Loucy (cell line): ENCODE results near the gene MMP13.

Experiments
- H2AFZ ChIP-seq: fragments of 200-600 bp; sonication (generic); 2 replicates; pipeline ENCODE4 v1.6.0; 2016; ENCODE audit warnings: antibody characterized with exemption, mild to moderate bottlenecking, low read length, moderate library complexity
- H3F3A ChIP-seq: fragments of 200-600 bp; 2 replicates; pipeline ENCODE4 v1.6.0; 2016; ENCODE audit warnings: antibody characterized with exemption, low read depth, mild to moderate bottlenecking
- H3K27me3 ChIP-seq: fragments of 200-600 bp; sonication (generic); 2 replicates; pipeline ENCODE4 v1.6.1; 2014; ENCODE audit warnings: low read length, mild to moderate bottlenecking; ENCODE audit not compliant: insufficient read depth, poor library complexity, severe bottlenecking
- H3K36me3 ChIP-seq: fragments of 200-600 bp; sonication (generic); 2 replicates; pipeline ENCODE4 v1.6.1; 2016; ENCODE audit warnings: low read length; ENCODE audit not compliant: insufficient read depth
- H3K4me1 ChIP-seq: fragments of 200-600 bp; sonication (generic); 2 replicates; pipeline ENCODE4 v1.5.1; 2014; ENCODE audit warnings: low read length, mild to moderate bottlenecking; ENCODE audit not compliant: insufficient read depth, poor library complexity, severe bottlenecking
- H3K4me2 ChIP-seq: fragments of 200-600 bp; sonication (generic); 2 replicates; pipeline ENCODE4 v1.6.0; 2014; ENCODE audit warnings: antibody characterized with exemption, low read length, low read depth, mild to moderate bottlenecking; ENCODE audit not compliant: poor library complexity, severe bottlenecking
- H3K4me3 ChIP-seq: fragments of 200-600 bp; sonication (generic); 2 replicates; pipeline ENCODE4 v1.5.1; 2014; ENCODE audit warnings: low read length, mild to moderate bottlenecking, mixed read lengths; ENCODE audit not compliant: poor library complexity, severe bottlenecking
- H3K79me2 ChIP-seq: fragments of 200-600 bp; sonication (generic); 2 replicates; pipeline ENCODE4 v1.6.1; 2014; ENCODE audit warnings: low read length; ENCODE audit not compliant: insufficient read depth
- H3K9ac ChIP-seq: fragments of 200-600 bp; sonication (generic); 2 replicates; pipeline ENCODE4 v1.6.0; 2014; ENCODE audit warnings: mild to moderate bottlenecking, low read depth, low read length, moderate library complexity; ENCODE audit not compliant: poor library complexity, severe bottlenecking
- H3K9me2 ChIP-seq: fragments of 200-600 bp; sonication (generic); replicated peaks from 2 replicates; pipeline ENCODE4 v1.6.1; 2016; ENCODE audit warnings: low read depth, low read length, mixed read lengths
- H3K9me3 ChIP-seq: fragments of 200-600 bp; sonication (generic); 2 replicates; pipeline ENCODE4 v1.6.1; 2014; ENCODE audit warnings: mild to moderate bottlenecking, antibody characterized with exemption, low read length, low read depth; ENCODE audit not compliant: insufficient read depth
- H4K20me1 ChIP-seq: fragments of 200-600 bp; sonication (generic); 2 replicates; pipeline ENCODE4 v1.6.0; 2014; ENCODE audit warnings: antibody characterized with exemption, low read length, mild to moderate bottlenecking; ENCODE audit not compliant: insufficient read depth, poor library complexity, severe bottlenecking
- EZH2phosphoT487 ChIP-seq: fragments of 200-600 bp; IDR thresholded peaks from 2 replicates; pipeline ENCODE4 v1.6.1; 2018; ENCODE audit warnings: antibody characterized with exemption, mild to moderate bottlenecking, moderate library complexity, borderline replicate concordance
- TF ChIP-seq, protein P1 (sequence below): fragments of 200-600 bp; sonication (generic); conservative IDR thresholded peaks from 2 replicates; pipeline ENCODE4 v1.5.1; 2014; ENCODE audit warnings: mild to moderate bottlenecking, antibody characterized with exemption, low read length

The MMP13 gene

DNA sequence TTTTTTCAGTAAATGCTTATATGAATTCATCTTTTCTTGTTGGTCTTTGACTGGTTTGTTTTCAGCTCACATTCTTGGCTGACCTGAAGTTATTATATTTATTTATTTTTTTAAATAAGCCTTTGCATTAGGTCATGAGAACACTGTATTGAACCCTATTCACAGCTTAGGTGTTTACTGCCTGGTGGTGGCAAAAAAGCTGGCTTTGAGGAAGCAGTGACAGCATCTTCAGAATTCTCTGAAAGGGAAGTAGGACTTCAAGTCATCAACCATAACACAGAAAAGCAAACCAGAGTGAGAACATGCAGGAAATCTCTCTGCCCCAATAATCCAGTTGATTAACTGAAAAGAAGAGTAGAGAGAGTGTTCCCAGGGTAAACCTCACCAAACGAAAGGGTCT is 30.3 kb upstream of the MMP13 start:
- no peaks in the 10 kb centered on the region for H3K27me3 ChIP-seq
- H3F3A ChIP-seq = no peaks in the 10 kb centered on the region
- no peak overlapping the region for H3K4me2 ChIP-seq
- TF ChIP-seq EZH2phosphoT487 = no peak
- TF ChIP-seq, protein P1, sequence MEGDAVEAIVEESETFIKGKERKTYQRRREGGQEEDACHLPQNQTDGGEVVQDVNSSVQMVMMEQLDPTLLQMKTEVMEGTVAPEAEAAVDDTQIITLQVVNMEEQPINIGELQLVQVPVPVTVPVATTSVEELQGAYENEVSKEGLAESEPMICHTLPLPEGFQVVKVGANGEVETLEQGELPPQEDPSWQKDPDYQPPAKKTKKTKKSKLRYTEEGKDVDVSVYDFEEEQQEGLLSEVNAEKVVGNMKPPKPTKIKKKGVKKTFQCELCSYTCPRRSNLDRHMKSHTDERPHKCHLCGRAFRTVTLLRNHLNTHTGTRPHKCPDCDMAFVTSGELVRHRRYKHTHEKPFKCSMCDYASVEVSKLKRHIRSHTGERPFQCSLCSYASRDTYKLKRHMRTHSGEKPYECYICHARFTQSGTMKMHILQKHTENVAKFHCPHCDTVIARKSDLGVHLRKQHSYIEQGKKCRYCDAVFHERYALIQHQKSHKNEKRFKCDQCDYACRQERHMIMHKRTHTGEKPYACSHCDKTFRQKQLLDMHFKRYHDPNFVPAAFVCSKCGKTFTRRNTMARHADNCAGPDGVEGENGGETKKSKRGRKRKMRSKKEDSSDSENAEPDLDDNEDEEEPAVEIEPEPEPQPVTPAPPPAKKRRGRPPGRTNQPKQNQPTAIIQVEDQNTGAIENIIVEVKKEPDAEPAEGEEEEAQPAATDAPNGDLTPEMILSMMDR = no peak
- H3K9me3 ChIP-seq = no peaks in the 10 kb centered on the region
- H3K4me3 ChIP-seq = no peak overlapping the region
- no peaks in the 10 kb centered on the region for H3K36me3 ChIP-seq
- no peak overlapping the region for H3K9ac ChIP-seq
- H2AFZ ChIP-seq = no peak overlapping the region
- no peaks in the 10 kb centered on the region for H3K4me1 ChIP-seq
- no peaks in the 10 kb centered on the region for H3K79me2 ChIP-seq
- no peaks in the 10 kb centered on the region for H4K20me1 ChIP-seq
- H3K9me2 ChIP-seq = no peaks in the 10 kb centered on the region

DNA sequence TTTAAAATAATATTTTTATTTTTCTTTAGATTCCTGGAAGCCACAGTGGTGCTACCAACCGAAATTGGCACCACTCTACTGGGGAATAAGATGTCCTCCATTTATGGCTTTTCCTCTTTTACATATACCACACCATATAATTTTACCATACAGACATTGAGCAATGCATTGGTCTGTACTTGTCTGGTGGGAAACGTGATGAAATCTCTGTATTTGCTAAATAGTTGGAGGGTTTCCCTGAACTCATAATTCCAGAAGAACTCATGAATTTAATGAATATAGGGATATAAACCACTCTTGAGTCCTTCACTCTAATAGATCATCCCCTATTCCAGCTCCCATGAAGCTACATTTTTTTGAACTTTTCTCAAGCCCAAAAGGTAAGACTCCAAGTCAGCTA is 28.0 kb upstream of the MMP13 start:
- no peak overlapping the region for H3K9ac ChIP-seq
- TF ChIP-seq EZH2phosphoT487 = no peak
- TF ChIP-seq, protein P1 = no peak
- H3K79me2 ChIP-seq = no peaks in the 10 kb centered on the region
- H3K27me3 ChIP-seq = no peaks in the 10 kb centered on the region
- H4K20me1 ChIP-seq = no peaks in the 10 kb centered on the region
- no peaks in the 10 kb centered on the region for H3K36me3 ChIP-seq
- H3K4me2 ChIP-seq = no peak overlapping the region
- H3K9me2 ChIP-seq = no peaks in the 10 kb centered on the region
- no peaks in the 10 kb centered on the region for H3F3A ChIP-seq
- no peaks in the 10 kb centered on the region for H3K4me1 ChIP-seq
- H2AFZ ChIP-seq = no peak overlapping the region
- H3K9me3 ChIP-seq = no peaks in the 10 kb centered on the region
- H3K4me3 ChIP-seq = no peak overlapping the region

DNA sequence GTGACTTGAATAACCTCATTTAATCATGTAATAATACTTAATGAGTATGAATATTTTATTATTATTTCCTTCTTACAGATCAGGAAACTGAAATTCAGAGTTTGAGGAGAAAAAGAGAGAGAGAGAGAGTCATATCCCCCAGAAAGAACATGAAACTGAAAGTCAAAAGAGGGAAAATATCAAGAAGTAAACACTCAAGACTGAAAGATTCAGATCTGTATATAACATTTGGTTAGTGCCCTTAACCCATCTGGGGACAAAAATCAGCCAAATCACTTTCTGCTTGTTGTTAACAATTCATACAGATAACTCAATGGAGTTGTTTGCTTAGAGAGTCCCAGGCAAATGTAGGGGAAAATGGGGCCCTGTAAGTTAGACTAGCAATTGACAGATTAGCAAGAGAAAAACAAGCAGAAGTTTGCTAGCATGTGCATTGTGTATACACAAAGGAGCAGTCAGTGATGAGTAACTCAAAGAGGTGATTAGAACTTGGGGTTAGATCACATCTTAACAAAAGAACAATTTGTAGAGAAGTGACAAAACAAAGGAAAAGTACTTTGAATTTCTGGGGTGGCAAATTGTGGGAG is 25.9 kb upstream of the MMP13 start:
- Histone ChIP-seq H2AFZ (no peak overlapping the region), H3K4me1 (no peaks in the 10 kb centered on the region), H3F3A (no peaks in the 10 kb centered on the region), H3K9me2 (no peaks in the 10 kb centered on the region), H3K9ac (no peak overlapping the region), H3K27me3 (no peaks in the 10 kb centered on the region), H3K4me3 (no peak overlapping the region), H3K79me2 (no peaks in the 10 kb centered on the region), H3K9me3 (no peaks in the 10 kb centered on the region), H3K4me2 (no peak overlapping the region), H4K20me1 (no peaks in the 10 kb centered on the region), H3K36me3 (no peaks in the 10 kb centered on the region)
- TF ChIP-seq, protein P1 = no peak
- no peak for TF ChIP-seq EZH2phosphoT487
